HepG2 (cell line): Measurements from ENCODE around the gene MECR. TPM values are rescaled to one million over a fixed set of nuclear protein-coding genes. Genes with fewer than 3 reads are reported as not detected.

Source experiments
- EZH2 ChIP-seq: conservative IDR thresholded peaks from 2 replicates; pipeline ENCODE4 v1.6.1; 2012; ENCODE audit warnings: mild to moderate bottlenecking, low read depth, low read length, moderate library complexity
- GABPA ChIP-seq, 2 experiments: IDR thresholded peaks; 2 replicates each; pipeline ENCODE4 v1.6.1; 2011 to 2016; ENCODE audit warnings: low read depth in 2 of 2, low read length in 1 of 2, missing biosample characterization in 1 of 2, missing genetic modification characterization in 1 of 2
- GRHL1 ChIP-seq: sonication (generic); formaldehyde crosslinking; conservative IDR thresholded peaks from 2 replicates; pipeline ENCODE4 v1.8.0; 2022; ENCODE audit warnings: missing genetic modification reagents
- HHEX ChIP-seq: IDR thresholded peaks from 2 replicates; pipeline ENCODE4 v1.6.1; 2016; ENCODE audit warnings: control low read depth
- HNF4A ChIP-seq: sonication (generic); formaldehyde crosslinking; IDR thresholded peaks from 2 replicates; pipeline ENCODE4 v1.4.0; 2020; ENCODE audit warnings: missing genetic modification reagents
- IRX3 ChIP-seq: sonication (generic); formaldehyde crosslinking; IDR thresholded peaks from 2 replicates; pipeline ENCODE4 v1.8.1; 2023; ENCODE audit warnings: mild to moderate bottlenecking, low read depth, missing genetic modification reagents, borderline replicate concordance
- KLF12 ChIP-seq: sonication (generic); formaldehyde crosslinking; IDR thresholded peaks from 2 replicates; pipeline ENCODE4 v1.4.0; 2020; ENCODE audit warnings: missing genetic modification reagents, borderline replicate concordance
- POLR2G ChIP-seq: fragments of 200-400 bp; formaldehyde crosslinking; IDR thresholded peaks from 2 replicates; pipeline ENCODE4 v1.6.1; 2018; ENCODE audit warnings: mild to moderate bottlenecking, low read depth, low read length, moderate library complexity
- RAD51 ChIP-seq: fragments of 450-650 bp; IDR thresholded peaks from 2 replicates; pipeline ENCODE4 v1.6.1; 2016; ENCODE audit warnings: borderline replicate concordance
- RARA ChIP-seq: IDR thresholded peaks from 2 replicates; pipeline ENCODE4 v1.6.1; 2016; ENCODE audit warnings: missing genetic modification reagents, missing compliant biosample characterization
- RXRA ChIP-seq: sonication (generic); formaldehyde crosslinking; IDR thresholded peaks from 2 replicates; pipeline ENCODE4 v1.5.1; 2020; ENCODE audit warnings: missing genetic modification reagents
- SP5 ChIP-seq: IDR thresholded peaks from 2 replicates; pipeline ENCODE4 v1.6.1; 2016; ENCODE audit warnings: low read depth, borderline replicate concordance
- U2AF1 ChIP-seq: fragments of 200-400 bp; formaldehyde crosslinking; optimal IDR thresholded peaks from 2 replicates; pipeline ENCODE3; 2017; ENCODE audit warnings: mild to moderate bottlenecking, low read depth, low read length
- XRCC5 ChIP-seq: fragments of 200-400 bp; formaldehyde crosslinking; optimal IDR thresholded peaks from 2 replicates; pipeline ENCODE3; 2017; ENCODE audit warnings: mild to moderate bottlenecking, low read length
- ZEB1 ChIP-seq: IDR thresholded peaks from 2 replicates; pipeline ENCODE4 v1.6.1; 2012; ENCODE audit warnings: mild to moderate bottlenecking, low read depth, inconsistent platforms; ENCODE audit not compliant: insufficient replicate concordance
- ZFP1 ChIP-seq: IDR thresholded peaks from 2 replicates; pipeline ENCODE4 v1.6.1; 2016
- ZFP91 ChIP-seq: sonication (generic); formaldehyde crosslinking; IDR thresholded peaks from 2 replicates; pipeline ENCODE4 v1.9.0; 2022; ENCODE audit warnings: missing genetic modification reagents, mild to moderate bottlenecking, borderline replicate concordance
- ZNF12 ChIP-seq: sonication (generic); formaldehyde crosslinking; IDR thresholded peaks from 2 replicates; pipeline ENCODE4 v1.5.0; 2020; ENCODE audit warnings: missing genetic modification reagents
- ZNF180 ChIP-seq: sonication (generic); formaldehyde crosslinking; IDR thresholded peaks from 2 replicates; pipeline ENCODE4 v1.4.0; 2020; ENCODE audit warnings: low read depth, missing genetic modification reagents, borderline replicate concordance
- ZNF3 ChIP-seq: IDR thresholded peaks from 2 replicates; pipeline ENCODE4 v1.7.0; 2017; ENCODE audit warnings: inconsistent platforms
- ZNF331 ChIP-seq: sonication (generic); formaldehyde crosslinking; IDR thresholded peaks from 2 replicates; pipeline ENCODE4 v1.4.0; 2020; ENCODE audit warnings: missing genetic modification reagents
- ZNF44 ChIP-seq: sonication (generic); formaldehyde crosslinking; IDR thresholded peaks from 2 replicates; pipeline ENCODE4 v1.5.1; 2020; ENCODE audit warnings: mild to moderate bottlenecking, missing genetic modification reagents
- ZNF546 ChIP-seq: sonication (generic); formaldehyde crosslinking; conservative IDR thresholded peaks from 2 replicates; pipeline ENCODE4 v1.8.1; 2023; ENCODE audit warnings: mild to moderate bottlenecking, missing genetic modification reagents
- ZNF629 ChIP-seq: sonication (generic); formaldehyde crosslinking; conservative IDR thresholded peaks from 2 replicates; pipeline ENCODE4 v1.5.0; 2020; ENCODE audit warnings: missing genetic modification reagents
- ZNF768 ChIP-seq: sonication (generic); formaldehyde crosslinking; IDR thresholded peaks from 2 replicates; pipeline ENCODE4 v1.4.0; 2020; ENCODE audit warnings: missing genetic modification reagents
- ZNF775 ChIP-seq: sonication (generic); formaldehyde crosslinking; IDR thresholded peaks from 2 replicates; pipeline ENCODE4 v1.4.0; 2020; ENCODE audit warnings: missing genetic modification reagents, mild to moderate bottlenecking, moderate library complexity, borderline replicate concordance
- ZNF839 ChIP-seq: sonication (generic); formaldehyde crosslinking; IDR thresholded peaks from 2 replicates; pipeline ENCODE4 v1.4.0; 2020; ENCODE audit warnings: missing genetic modification reagents, mild to moderate bottlenecking, borderline replicate concordance
- polyA plus RNA-seq, 8 experiments: library from polyadenylated mRNA; depleted of rRNA in 3 of 8; stranded (reverse) in 7 of 8; unstranded in 1 of 8; fragments of >200 nt; fragmentation: Illumina TruSeq in 4 of 8; extraction: Trizol in 4 of 8; gene quantifications; 2 replicates each; pipeline versions ENCODE4 v1.2.1 to v1.2.3, GENCODE V29; 2011 to 2016; ENCODE audit warnings: low read depth in 4 of 8, missing spikeins in 1 of 8, mixed read lengths in 1 of 8; ENCODE audit not compliant: insufficient read depth in 1 of 8
- total RNA-seq, 5 experiments: library from RNA; depleted of rRNA; stranded (reverse); fragments of >200 nt; fragmentation: Illumina TruSeq; extraction: Trizol; gene quantifications; 2 replicates each; pipeline ENCODE4 v1.2.3, GENCODE V29; 2016; ENCODE audit warnings: low read depth in 1 of 5
- TF ChIP-seq, protein P1 (sequence below): sonication (generic); formaldehyde crosslinking; IDR thresholded peaks from 2 replicates; pipeline ENCODE4 v1.4.0; 2020; ENCODE audit warnings: missing genetic modification reagents
- TF ChIP-seq, protein P2 (sequence below): IDR thresholded peaks from 2 replicates; pipeline ENCODE4 v1.6.1; 2016; ENCODE audit warnings: mild to moderate bottlenecking, missing biosample characterization, missing genetic modification reagents

The MECR gene
- total and polyA plus RNA-seq, 2 of the 13 experiments (the other 11 are each of a cell fraction or from before 2014, with no cell fraction given) = 18.8 to 24.9 TPM

GRCh38 chr1:29271724-29272123 lies 41.0 kb upstream of the MECR start (continued):
- TF ChIP-seq, protein P1, sequence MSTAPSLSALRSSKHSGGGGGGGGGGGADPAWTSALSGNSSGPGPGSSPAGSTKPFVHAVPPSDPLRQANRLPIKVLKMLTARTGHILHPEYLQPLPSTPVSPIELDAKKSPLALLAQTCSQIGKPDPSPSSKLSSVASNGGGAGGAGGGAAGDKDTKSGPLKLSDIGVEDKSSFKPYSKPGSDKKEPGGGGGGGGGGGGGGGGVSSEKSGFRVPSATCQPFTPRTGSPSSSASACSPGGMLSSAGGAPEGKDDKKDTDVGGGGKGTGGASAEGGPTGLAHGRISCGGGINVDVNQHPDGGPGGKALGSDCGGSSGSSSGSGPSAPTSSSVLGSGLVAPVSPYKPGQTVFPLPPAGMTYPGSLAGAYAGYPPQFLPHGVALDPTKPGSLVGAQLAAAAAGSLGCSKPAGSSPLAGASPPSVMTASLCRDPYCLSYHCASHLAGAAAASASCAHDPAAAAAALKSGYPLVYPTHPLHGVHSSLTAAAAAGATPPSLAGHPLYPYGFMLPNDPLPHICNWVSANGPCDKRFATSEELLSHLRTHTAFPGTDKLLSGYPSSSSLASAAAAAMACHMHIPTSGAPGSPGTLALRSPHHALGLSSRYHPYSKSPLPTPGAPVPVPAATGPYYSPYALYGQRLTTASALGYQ = no peak
- no peak for TF ChIP-seq RXRA
- no peak for TF ChIP-seq GABPA (IDR thresholded peaks at IDR 0.05; ENCODE audit: low read depth, low read length)
- TF ChIP-seq GABPA (CRISPR knock-in tag; IDR thresholded peaks at IDR 0.05; ENCODE audit: low read depth) = no peak
- no peak for TF ChIP-seq ZNF44 (CRISPR knock-in tag)
- peak; percentile 54; the same call in 1 of the 2 replicates for TF ChIP-seq KLF12 (CRISPR knock-in tag)
- TF ChIP-seq ZNF3 (CRISPR knock-in tag) = no peak
- no peak for TF ChIP-seq U2AF1
- TF ChIP-seq, protein P2, sequence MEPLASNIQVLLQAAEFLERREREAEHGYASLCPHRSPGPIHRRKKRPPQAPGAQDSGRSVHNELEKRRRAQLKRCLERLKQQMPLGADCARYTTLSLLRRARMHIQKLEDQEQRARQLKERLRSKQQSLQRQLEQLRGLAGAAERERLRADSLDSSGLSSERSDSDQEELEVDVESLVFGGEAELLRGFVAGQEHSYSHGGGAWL (CRISPR knock-in tag) = no peak
- TF ChIP-seq ZFP91 (CRISPR knock-in tag) = no peak
- TF ChIP-seq XRCC5 = peak; percentile 33
- peak; percentile 70; the same call in 1 of the 2 replicates for TF ChIP-seq SP5 (CRISPR knock-in tag)
- TF ChIP-seq ZNF331 = peak; percentile 59; the same call in 1 of the 2 replicates
- TF ChIP-seq IRX3 (CRISPR knock-in tag) = no peak
- no peak for TF ChIP-seq HHEX (CRISPR knock-in tag)
- no peak for TF ChIP-seq ZNF12 (CRISPR knock-in tag)
- 0 out of 2 replicates have a peak, but pooled peaks have one; percentile 13 for TF ChIP-seq HNF4A (CRISPR knock-in tag)
- TF ChIP-seq ZNF546 (CRISPR knock-in tag) = no peak
- no peak for TF ChIP-seq ZEB1
- no peak for TF ChIP-seq RARA (CRISPR knock-in tag)
- TF ChIP-seq ZNF775 (CRISPR knock-in tag) = no peak
- TF ChIP-seq GRHL1 (CRISPR knock-in tag) = no peak
- TF ChIP-seq ZNF180 (CRISPR knock-in tag) = no peak
- no peak for TF ChIP-seq EZH2
- no peak for TF ChIP-seq POLR2G
- TF ChIP-seq RAD51 = no peak
- no peak for TF ChIP-seq ZFP1 (CRISPR knock-in tag)
- 0 out of 2 replicates have a peak, but pooled peaks have one; percentile 17 for TF ChIP-seq ZNF768 (CRISPR knock-in tag)
- TF ChIP-seq ZNF629 = no peak
- no peak for TF ChIP-seq ZNF839 (CRISPR knock-in tag)
